B cell (primary cell): ENCODE measurements around the gene PSMB2.

Experiments used
- EZH2 ChIP-seq: IDR thresholded peaks from 2 replicates; pipeline ENCODE4 v1.6.1; 2012; ENCODE audit warnings: borderline replicate concordance, low read depth, mild to moderate bottlenecking, moderate library complexity, low read length; ENCODE audit not compliant: insufficient read depth, poor library complexity, severe bottlenecking
- TF ChIP-seq, protein P1 (sequence below): fragments of 200-600 bp; IDR thresholded peaks from one replicate; pipeline ENCODE4 v1.8.0; 2022; ENCODE audit warnings: antibody characterized with exemption, mild to moderate bottlenecking

DNA sequence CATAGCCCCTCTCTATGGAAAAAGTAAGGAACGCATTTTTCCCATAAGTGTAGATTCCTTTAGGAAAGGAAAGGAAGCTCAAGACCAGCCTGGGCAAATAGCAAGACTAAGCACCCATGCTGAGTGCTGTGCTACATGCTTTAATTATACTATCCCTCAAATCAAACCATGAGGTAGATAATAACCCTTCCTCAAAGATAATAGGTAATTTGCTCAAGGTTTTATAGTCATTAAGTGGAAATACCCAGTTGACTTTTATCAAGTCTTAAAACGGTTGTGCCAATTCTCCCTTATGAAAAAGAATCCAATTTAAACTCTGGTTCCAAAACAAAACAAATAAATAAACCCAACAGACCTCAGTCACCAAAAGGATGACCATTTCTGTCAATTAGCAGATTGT is 87.5 kb downstream of the PSMB2 start:
- TF ChIP-seq, protein P1, sequence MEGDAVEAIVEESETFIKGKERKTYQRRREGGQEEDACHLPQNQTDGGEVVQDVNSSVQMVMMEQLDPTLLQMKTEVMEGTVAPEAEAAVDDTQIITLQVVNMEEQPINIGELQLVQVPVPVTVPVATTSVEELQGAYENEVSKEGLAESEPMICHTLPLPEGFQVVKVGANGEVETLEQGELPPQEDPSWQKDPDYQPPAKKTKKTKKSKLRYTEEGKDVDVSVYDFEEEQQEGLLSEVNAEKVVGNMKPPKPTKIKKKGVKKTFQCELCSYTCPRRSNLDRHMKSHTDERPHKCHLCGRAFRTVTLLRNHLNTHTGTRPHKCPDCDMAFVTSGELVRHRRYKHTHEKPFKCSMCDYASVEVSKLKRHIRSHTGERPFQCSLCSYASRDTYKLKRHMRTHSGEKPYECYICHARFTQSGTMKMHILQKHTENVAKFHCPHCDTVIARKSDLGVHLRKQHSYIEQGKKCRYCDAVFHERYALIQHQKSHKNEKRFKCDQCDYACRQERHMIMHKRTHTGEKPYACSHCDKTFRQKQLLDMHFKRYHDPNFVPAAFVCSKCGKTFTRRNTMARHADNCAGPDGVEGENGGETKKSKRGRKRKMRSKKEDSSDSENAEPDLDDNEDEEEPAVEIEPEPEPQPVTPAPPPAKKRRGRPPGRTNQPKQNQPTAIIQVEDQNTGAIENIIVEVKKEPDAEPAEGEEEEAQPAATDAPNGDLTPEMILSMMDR: no peak
- no peak for TF ChIP-seq EZH2
